Activated CD4-positive, alpha-beta memory T cell treated with anti-CD3 and anti-CD28 coated beads for 36 hours (primary cell): ENCODE data around the gene SIGMAR1. TPM values are rescaled to one million over a fixed set of nuclear protein-coding genes. Genes with fewer than 3 reads are reported as not detected.

Source experiments
- CTCF ChIA-PET: fragments of 350-600 bp; sonication (Branson Sonifier 250); formaldehyde crosslinking; loops from one replicate; lab custom pipeline; 2021; ENCODE audit warnings: antibody characterized with exemption, inconsistent platforms; lab: Charles Lee
- POLR2A ChIA-PET: fragments of 350-600 bp; sonication (Branson Sonifier 250); formaldehyde crosslinking; loops from one replicate; lab custom pipeline; 2021; ENCODE audit warnings: antibody characterized with exemption; lab: Charles Lee
- DNase-seq: peaks from one replicate; pipeline ENCODE4 v3.0.0-alpha.2; 2020
- H3K27ac Mint-ChIP-seq: one replicate; pipeline ENCODE4 v1.8.0; 2021; ENCODE audit warnings: mixed read lengths
- H3K27me3 Mint-ChIP-seq: one replicate; pipeline ENCODE4 v1.8.0; 2021; ENCODE audit warnings: mixed read lengths
- H3K36me3 Mint-ChIP-seq: one replicate; pipeline ENCODE4 v1.8.0; 2021; ENCODE audit warnings: mixed read lengths
- H3K4me1 Mint-ChIP-seq: one replicate; pipeline ENCODE4 v1.8.0; 2021; ENCODE audit warnings: low read depth, mixed read lengths
- H3K4me3 Mint-ChIP-seq: one replicate; pipeline ENCODE4 v1.8.0; 2021; ENCODE audit warnings: mild to moderate bottlenecking, mixed read lengths
- H3K9me3 Mint-ChIP-seq: one replicate; pipeline ENCODE4 v1.8.0; 2021; ENCODE audit warnings: mixed read lengths
- intact Hi-C: fragments of 100-400 bp; cut with micrococcal nuclease; formaldehyde crosslinking; loops from one replicate; pipeline ENCODE4 v1.15.1; 2023
- total RNA-seq, 2 experiments: library from RNA; stranded (reverse); gene quantifications; one replicate each; pipeline ENCODE4 v1.2.3, GENCODE V29; 2021

Gene SIGMAR1
- total RNA-seq, 2 experiments from 2014 or later, result 65.9 to 67.6 TPM

DNA sequence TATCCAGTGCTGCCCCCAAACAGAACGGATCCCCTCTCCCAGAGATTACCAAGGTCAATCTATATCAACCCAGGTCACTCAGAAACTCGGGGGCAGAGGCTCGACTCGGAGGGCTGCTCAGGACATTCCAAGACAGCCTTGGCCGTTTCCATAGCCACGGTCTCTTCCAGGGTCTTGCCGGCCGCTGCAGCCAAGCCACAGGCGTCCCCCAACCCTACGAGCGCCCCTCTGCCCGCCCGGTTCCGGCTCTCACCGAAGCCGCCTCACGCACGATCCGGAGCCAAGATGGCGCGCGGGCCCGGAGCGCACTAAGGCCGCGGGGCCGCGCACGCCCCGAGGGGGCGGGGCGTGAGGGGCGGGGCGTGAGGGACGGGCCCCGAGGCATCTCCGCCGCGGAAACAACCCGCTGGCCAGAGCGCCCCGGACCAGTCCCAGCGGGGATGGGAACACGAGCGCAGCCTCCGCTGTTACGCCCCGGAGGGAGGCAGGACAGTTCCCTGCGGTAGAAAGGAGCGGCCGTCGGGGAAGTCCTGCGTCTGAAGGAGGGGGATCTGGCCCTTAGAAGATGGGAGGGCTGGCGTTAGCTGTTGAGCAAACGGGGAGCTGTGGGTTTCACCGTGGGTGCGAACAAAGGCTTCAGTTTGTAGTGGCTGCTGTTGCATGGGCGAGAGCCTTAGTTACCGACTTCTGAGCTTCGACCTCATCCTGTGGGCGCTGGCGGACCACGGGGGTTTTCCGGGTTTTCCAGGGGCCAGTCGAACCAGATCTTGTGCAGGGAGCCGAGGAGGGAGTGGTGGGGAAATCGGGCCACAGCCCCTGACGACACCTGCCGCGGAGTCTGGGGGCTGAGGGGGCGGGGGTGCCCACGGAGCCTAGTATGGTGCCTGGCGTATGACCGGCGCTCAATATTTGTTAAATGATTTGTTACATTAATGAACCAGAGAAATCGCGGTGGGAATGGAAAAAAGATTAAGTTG lies 25.5 kb downstream of the SIGMAR1 start, which contains the start of gene RPP25L:
TSS of gene RPP25L (minus strand) at position 287 of the 977 bp plus-strand sequence. CDS start 801 bp downstream, outside the sequence.
- H3K9me3 Mint-ChIP-seq, result no peaks in the 10 kb centered on the region
- no peaks in the 10 kb centered on the region for H3K27me3 Mint-ChIP-seq
- H3K4me1 Mint-ChIP-seq, result peaks cover 21% of the 10 kb centered on the region
- peak; percentile 88 for DNase-seq
- peak within 1 kb of the TSS; percentile 85 for H3K27ac Mint-ChIP-seq
- H3K4me3 Mint-ChIP-seq, result peak within 1 kb of the TSS; percentile 89
- POLR2A ChIA-PET, result interaction anchor here (1.0 to 1.8 kb wide), 5 partner anchors 8 to 208 kb away, joined by 3 to 4 read pairs (median 4); partner anchors contain the start of genes DCTN3 and SIGMAR1
- intact Hi-C loops, result loop anchor here (1.0 to 2.0 kb wide), 6 partner anchors 8 to 235 kb away; partner anchors contain the start of genes DCTN3, DNAI1, FAM219A and MYORG
- CTCF ChIA-PET, result interaction anchor here (0.6 to 5.7 kb wide), 11 partner anchors 8 to 563 kb away, joined by 3 to 135 read pairs (median 5); partner anchors contain the start of genes DCTN3, GALT, SIGMAR1 and UBAP2
- peaks cover 3% of the 10 kb centered on the region for H3K36me3 Mint-ChIP-seq

DNA sequence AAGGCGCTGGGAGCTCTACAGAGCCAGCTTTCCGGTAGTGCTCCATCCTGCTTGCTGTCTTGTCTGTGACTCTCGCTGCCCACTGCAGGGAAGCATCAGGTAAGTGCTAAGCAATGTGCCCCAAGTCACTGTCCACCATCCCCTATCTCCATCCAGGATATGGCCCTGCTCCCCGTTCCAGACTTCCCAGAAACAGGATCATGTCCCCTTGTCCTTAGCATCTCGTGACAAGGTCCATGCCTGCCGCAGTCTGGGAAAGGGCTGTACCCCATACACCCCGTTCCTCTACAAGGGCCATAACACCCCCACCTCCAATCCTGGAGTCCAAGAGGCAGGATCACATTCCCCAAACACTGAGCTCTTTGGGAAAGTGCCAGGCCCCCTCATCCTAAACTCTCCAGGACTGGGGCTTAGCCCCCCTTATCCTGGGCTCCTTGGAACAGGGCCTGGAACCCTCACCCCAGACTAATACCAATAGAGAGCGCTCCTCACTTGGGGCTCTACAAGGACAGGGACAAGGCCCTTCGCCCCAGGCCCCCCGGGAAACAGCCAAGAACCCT lies 26.3 kb downstream of the SIGMAR1 start:
- H3K27ac Mint-ChIP-seq, result peak overlapping the region; percentile 85
- H3K27me3 Mint-ChIP-seq, result no peaks in the 10 kb centered on the region
- intact Hi-C loops, result no loop called here
- ChIA-PET POLR2A (interaction anchor here (1.1 to 1.8 kb wide), 2 partner anchors 9 to 26 kb away, joined by 4 read pairs; partner anchors contain the start of genes DCTN3 and SIGMAR1), CTCF (interaction anchor here (0.6 to 5.7 kb wide), 5 partner anchors 9 to 87 kb away, joined by 4 to 135 read pairs (median 5); partner anchors contain the start of gene SIGMAR1)
- H3K9me3 Mint-ChIP-seq, result no peaks in the 10 kb centered on the region
- peak; percentile 16 for DNase-seq
- peaks cover 21% of the 10 kb centered on the region for H3K4me1 Mint-ChIP-seq
- peaks cover 3% of the 10 kb centered on the region for H3K36me3 Mint-ChIP-seq
- peak overlapping the region; percentile 89 for H3K4me3 Mint-ChIP-seq

DNA sequence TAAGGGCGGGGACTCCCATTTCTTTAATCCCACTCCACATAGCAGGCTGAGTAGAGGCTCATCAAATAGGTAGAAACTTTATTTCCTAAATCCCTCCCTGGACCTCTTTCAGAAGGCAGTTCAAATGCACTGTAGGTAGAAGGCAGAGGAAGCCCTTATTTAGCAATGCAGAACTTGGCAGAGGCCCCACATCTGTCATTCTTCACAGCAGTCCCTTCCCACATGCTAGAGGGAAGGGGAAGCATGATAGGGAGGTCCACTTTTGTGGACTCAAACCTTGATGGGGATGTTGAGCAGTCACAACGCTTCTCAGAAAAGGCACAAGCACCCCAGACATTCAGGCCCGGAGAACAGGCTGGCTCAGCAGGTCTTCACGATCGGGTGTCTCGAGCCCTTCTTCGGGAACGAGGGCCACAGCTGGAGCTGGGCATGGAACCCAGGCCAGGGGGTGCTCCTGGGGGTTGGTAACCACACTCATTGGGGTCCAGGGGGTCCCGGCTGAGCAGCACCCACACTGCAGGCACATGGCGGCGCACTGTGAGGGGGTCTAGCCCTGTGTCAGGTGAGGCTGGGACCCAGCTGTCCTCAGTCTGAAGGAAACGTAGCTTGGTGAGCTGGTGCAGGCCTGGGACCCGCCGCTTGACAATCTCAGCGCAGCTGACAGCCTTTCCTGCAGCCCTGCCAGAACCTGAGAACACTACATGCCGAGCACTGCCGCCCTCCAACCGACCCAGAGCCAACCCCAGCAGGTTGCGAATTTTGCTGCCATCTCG lies 27.0 kb downstream of the SIGMAR1 start:
- Mint-ChIP-seq H3K27ac (no peak overlapping the region), H3K4me3 (peak overlapping the region; percentile 89), H3K9me3 (no peaks in the 10 kb centered on the region), H3K36me3 (peaks cover 3% of the 10 kb centered on the region), H3K27me3 (no peaks in the 10 kb centered on the region), H3K4me1 (peaks cover 21% of the 10 kb centered on the region)
- intact Hi-C loops, result no loop called here
- CTCF ChIA-PET, result interaction anchor here (0.6 to 5.7 kb wide), 4 partner anchors 8 to 63 kb away, joined by 4 to 135 read pairs (median 5); partner anchors contain the start of gene SIGMAR1
- POLR2A ChIA-PET, result interaction anchor here (1.1 to 1.8 kb wide), 2 partner anchors 10 to 27 kb away, joined by 4 read pairs; partner anchors contain the start of genes DCTN3 and SIGMAR1
- DNase-seq, result no peak

DNA sequence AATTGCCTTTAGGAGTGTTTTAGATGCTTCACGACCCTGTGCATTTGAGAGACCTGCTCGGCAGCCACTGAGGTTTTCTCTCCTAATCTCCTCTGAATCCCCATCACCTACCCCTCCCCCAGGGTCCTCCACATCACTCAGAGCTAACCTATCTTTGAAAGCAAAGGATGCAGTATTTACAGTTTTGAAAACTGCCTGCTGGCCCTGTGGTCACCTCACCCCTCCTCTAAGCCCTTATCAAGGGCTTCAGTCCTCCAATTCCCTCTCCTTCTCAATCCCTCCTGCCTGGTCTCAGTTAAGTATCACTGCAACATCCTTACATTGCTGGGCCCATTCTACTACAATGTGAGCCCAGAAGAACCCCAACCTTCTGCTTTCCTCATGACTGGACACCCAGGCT lies 30.3 kb downstream of the SIGMAR1 start:
- ChIA-PET POLR2A (no interaction called here), CTCF (interaction anchor here (0.8 to 4.9 kb wide), 6 partner anchors 13 to 232 kb away, joined by 3 to 49 read pairs (median 6); partner anchors contain the start of genes DCTN3, GALT and SIGMAR1)
- H3K4me1 Mint-ChIP-seq, result peaks cover 14% of the 10 kb centered on the region
- intact Hi-C loops, result no loop called here
- no peak for DNase-seq
- no peak overlapping the region for H3K27ac Mint-ChIP-seq
- H3K27me3 Mint-ChIP-seq, result no peaks in the 10 kb centered on the region
- no peak overlapping the region for H3K4me3 Mint-ChIP-seq
- no peaks in the 10 kb centered on the region for H3K9me3 Mint-ChIP-seq
- peaks cover 3% of the 10 kb centered on the region for H3K36me3 Mint-ChIP-seq

DNA sequence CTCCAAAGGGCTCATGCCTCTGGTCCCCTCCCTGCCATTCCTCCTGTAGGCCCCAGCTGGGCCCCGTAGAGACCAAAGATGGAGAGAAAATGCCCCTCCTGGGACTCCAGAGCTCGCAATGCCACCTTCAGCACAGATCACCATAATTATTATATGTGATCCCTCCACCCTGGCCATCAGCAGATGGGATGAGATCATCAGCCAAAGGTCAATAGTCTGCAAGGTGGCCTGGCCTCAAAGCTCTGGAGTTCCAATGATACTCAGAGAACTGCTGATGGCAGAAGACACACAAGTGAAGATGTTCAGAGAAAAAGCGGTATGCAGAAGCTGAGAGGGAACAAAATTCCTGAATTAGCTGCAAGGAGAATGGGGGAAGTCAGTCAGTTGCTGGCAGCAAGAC lies 30.7 kb downstream of the SIGMAR1 start:
- Mint-ChIP-seq H3K27ac (no peak overlapping the region), H3K4me1 (peaks cover 12% of the 10 kb centered on the region), H3K4me3 (no peak overlapping the region), H3K36me3 (peaks cover 3% of the 10 kb centered on the region), H3K27me3 (no peaks in the 10 kb centered on the region), H3K9me3 (no peaks in the 10 kb centered on the region)
- DNase-seq, result no peak
- ChIA-PET POLR2A (no interaction called here), CTCF (interaction anchor here (0.9 to 4.9 kb wide), 6 partner anchors 13 to 59 kb away, joined by 3 to 49 read pairs (median 6); partner anchors contain the start of genes DCTN3, GALT and SIGMAR1)
- intact Hi-C loops, result no loop called here

DNA sequence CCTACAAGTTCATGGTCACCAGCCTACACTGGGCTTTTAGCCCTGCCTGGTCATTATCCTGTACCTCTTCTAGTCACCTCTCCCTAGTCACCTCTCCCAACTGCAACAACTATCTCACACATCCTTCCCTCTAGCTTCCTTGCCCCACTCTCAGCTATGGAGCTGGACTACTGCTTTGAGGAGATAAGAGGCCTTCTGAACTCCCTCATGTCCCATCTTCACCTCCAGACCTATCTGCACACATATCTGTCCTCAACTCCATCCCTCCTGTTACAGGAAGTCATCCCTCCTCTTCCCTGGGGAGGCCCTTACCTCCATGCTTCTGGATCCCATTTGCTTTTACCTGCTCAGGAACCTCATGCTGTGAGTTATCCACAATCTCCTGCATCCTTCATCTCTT lies 31.4 kb downstream of the SIGMAR1 start:
- CTCF ChIA-PET, result interaction anchor here (0.9 to 4.9 kb wide), 5 partner anchors 14 to 195 kb away, joined by 3 to 49 read pairs (median 8); partner anchors contain the start of gene SIGMAR1
- Mint-ChIP-seq H3K36me3 (peaks cover under 1% of the 10 kb centered on the region), H3K9me3 (no peaks in the 10 kb centered on the region), H3K4me1 (peaks cover 9% of the 10 kb centered on the region), H3K4me3 (no peak overlapping the region), H3K27ac (no peak overlapping the region), H3K27me3 (no peaks in the 10 kb centered on the region)
- POLR2A ChIA-PET, result interaction anchor here (0.6 kb wide), 1 partner anchor 550 kb away, joined by 3 read pairs; no protein-coding TSS in a partner anchor
- intact Hi-C loops, result no loop called here
- no peak for DNase-seq

DNA sequence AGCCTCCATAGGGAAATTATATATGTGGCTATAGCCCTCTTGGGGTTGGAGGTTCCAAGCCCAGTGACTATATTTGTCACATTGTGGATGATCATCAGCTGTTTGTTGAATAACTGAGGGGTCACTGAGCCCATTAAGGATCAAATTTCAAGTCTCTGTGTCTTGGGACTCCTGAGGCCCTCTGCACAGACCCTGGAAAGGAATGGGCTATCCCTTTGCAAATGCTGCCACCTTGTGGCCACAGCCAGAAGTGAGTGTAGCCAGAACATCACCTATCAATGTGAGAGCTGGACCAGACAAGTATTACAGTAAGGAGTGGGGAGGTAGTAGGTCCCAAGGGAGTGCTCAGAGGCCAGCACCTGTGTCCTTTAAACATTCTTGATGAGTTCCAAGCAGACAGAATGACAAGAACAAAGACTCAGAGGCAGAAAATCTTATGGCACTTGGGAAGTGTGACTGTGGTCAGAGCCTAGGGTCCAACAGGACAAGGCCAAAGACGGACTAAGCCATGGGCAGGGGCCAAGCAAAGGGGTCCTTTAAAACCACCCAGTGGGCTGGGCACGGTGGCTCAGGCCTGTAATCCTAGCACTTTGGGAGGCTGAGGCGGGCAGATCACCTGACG lies 33.9 kb downstream of the SIGMAR1 start:
- CTCF ChIA-PET, result interaction anchor here (0.5 to 4.9 kb wide), 43 partner anchors 8 to 474 kb away, joined by 3 to 49 read pairs (median 5); partner anchors contain the start of genes CCL27, DCTN3, MYORG and RPP25L
- Mint-ChIP-seq H3K27ac (no peak overlapping the region), H3K27me3 (no peaks in the 10 kb centered on the region), H3K36me3 (no peaks in the 10 kb centered on the region), H3K4me3 (no peak overlapping the region), H3K4me1 (no peaks in the 10 kb centered on the region), H3K9me3 (no peaks in the 10 kb centered on the region)
- POLR2A ChIA-PET, result no interaction called here
- intact Hi-C loops, result loop anchor here (1.0 kb wide), 1 partner anchor 55 kb away; no protein-coding TSS in a partner anchor
- DNase-seq, result peak; percentile 85

DNA sequence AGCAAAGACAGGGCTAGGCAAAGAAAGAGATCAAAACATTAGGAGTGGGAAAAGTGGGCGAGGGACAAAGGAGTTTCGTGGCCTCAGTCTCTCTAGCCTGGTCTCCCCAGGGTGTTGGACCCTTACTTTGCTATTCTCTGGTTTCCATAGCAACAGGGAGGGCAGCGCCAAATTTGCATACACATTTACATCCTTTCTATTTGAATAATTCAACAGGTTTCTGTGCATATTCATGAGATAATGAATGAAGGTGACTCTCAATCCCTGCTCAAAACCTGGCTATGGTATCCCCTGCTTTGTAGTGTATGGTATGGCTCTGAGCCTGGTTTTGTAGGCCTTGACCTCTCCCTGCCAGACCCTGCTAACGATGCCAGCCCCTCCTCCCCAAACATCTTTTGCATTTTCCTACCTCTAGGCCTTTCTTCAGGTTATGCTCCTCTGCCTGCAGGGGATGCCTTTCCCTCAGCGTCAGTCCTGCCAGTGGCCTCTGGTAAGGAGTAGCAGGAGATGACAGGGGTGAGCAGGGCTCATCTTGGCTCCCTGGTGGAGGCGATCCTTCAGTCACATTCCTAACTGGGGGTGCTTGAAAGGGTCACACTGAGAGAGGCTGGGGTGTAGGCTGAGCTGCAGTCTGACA lies 35.5 kb downstream of the SIGMAR1 start:
- Mint-ChIP-seq H3K36me3 (no peaks in the 10 kb centered on the region), H3K4me1 (no peaks in the 10 kb centered on the region), H3K27ac (no peak overlapping the region), H3K9me3 (no peaks in the 10 kb centered on the region), H3K4me3 (no peak overlapping the region), H3K27me3 (no peaks in the 10 kb centered on the region)
- ChIA-PET POLR2A (no interaction called here), CTCF (interaction anchor here (0.8 to 3.0 kb wide), 11 partner anchors 9 to 528 kb away, joined by 3 to 32 read pairs (median 4); no protein-coding TSS in a partner anchor)
- intact Hi-C loops, result no loop called here
- no peak for DNase-seq

DNA sequence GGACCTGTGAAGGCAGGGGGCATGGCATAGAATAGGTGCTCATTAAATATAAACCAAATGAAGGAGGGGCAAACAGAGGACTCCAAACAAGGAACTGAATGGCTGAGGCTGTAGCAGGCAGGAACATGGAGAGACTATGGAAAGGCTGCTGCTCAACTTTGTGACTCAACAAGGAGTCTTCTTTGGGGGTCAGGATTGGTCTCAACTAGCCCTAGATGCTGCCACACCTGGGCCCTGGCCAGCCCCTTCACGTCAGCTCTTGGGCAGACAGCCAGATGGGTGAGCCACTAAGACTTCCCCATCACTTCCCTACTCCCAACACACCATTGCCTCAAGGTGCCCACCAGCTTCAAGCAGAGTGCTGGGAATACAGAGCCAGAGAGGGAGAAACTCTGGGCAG lies 36.7 kb downstream of the SIGMAR1 start:
- Mint-ChIP-seq H3K27me3 (peaks cover 3% of the 10 kb centered on the region), H3K4me1 (no peaks in the 10 kb centered on the region), H3K27ac (no peak overlapping the region), H3K9me3 (no peaks in the 10 kb centered on the region), H3K4me3 (no peak overlapping the region), H3K36me3 (no peaks in the 10 kb centered on the region)
- intact Hi-C loops, result no loop called here
- POLR2A ChIA-PET, result no interaction called here
- CTCF ChIA-PET, result interaction anchor here (1.0 to 1.6 kb wide), 4 partner anchors 10 to 197 kb away, joined by 3 to 6 read pairs (median 4); no protein-coding TSS in a partner anchor
- DNase-seq, result no peak

DNA sequence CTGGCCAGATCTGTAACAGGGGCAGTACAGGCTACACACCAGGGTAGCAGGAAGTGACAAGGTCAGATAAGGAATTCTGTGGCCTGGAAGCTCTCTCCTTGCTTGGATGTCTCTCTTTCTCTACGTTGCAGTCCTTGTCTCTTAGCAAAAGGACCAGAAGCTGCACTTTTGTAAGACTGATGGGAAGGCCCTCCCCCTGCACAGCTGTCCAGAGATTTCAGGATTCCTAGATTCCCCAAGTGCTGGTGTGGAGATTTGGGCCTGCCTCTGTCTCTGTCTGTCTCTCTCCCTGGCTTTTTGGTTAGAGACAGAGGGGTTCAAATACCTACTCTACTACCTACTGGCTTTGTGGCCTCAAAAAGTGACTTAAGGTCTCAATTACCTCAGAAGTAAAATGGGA lies 38.0 kb downstream of the SIGMAR1 start:
- peaks cover 3% of the 10 kb centered on the region for H3K27me3 Mint-ChIP-seq
- no peak overlapping the region for H3K27ac Mint-ChIP-seq
- CTCF ChIA-PET, result interaction anchor here (1.2 to 1.6 kb wide), 2 partner anchors 13 to 196 kb away, joined by 3 to 7 read pairs; partner anchors contain the start of gene RPP25L
- no peak for DNase-seq
- intact Hi-C loops, result no loop called here
- no peaks in the 10 kb centered on the region for H3K36me3 Mint-ChIP-seq
- no peaks in the 10 kb centered on the region for H3K9me3 Mint-ChIP-seq
- H3K4me3 Mint-ChIP-seq, result no peak overlapping the region
- no peaks in the 10 kb centered on the region for H3K4me1 Mint-ChIP-seq
- POLR2A ChIA-PET, result no interaction called here
